Measurements from ENCODE around the gene ZBED6.

DNA sequence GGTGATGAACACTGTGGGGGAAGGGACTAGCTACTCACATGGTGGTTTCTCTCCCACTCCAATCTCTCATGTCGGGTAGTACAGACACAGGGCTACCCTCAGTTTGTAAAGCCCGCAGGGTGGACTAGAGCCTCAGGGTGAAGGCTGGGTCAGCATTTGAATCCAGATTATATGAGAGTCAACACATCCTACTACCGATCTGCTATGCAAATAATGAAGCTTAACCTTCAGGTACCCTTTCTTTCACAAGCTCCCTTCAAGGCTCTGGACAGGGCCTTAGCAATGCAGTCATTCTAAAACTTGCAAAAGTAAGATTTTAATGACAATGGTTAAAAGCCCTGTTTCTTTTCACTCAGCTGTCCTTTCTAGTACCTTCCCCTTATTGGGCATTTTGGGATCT lies 5.5 kb upstream of the ZBED6 start:
- TF ChIP-seq, protein P1, sequence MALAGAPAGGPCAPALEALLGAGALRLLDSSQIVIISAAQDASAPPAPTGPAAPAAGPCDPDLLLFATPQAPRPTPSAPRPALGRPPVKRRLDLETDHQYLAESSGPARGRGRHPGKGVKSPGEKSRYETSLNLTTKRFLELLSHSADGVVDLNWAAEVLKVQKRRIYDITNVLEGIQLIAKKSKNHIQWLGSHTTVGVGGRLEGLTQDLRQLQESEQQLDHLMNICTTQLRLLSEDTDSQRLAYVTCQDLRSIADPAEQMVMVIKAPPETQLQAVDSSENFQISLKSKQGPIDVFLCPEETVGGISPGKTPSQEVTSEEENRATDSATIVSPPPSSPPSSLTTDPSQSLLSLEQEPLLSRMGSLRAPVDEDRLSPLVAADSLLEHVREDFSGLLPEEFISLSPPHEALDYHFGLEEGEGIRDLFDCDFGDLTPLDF (CRISPR knock-in tag; IDR thresholded peaks at IDR 0.05) = no peak
- TF ChIP-seq, protein P2, sequence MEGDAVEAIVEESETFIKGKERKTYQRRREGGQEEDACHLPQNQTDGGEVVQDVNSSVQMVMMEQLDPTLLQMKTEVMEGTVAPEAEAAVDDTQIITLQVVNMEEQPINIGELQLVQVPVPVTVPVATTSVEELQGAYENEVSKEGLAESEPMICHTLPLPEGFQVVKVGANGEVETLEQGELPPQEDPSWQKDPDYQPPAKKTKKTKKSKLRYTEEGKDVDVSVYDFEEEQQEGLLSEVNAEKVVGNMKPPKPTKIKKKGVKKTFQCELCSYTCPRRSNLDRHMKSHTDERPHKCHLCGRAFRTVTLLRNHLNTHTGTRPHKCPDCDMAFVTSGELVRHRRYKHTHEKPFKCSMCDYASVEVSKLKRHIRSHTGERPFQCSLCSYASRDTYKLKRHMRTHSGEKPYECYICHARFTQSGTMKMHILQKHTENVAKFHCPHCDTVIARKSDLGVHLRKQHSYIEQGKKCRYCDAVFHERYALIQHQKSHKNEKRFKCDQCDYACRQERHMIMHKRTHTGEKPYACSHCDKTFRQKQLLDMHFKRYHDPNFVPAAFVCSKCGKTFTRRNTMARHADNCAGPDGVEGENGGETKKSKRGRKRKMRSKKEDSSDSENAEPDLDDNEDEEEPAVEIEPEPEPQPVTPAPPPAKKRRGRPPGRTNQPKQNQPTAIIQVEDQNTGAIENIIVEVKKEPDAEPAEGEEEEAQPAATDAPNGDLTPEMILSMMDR (IDR thresholded peaks at IDR 0.05) = no peak
- TF ChIP-seq, protein P3, sequence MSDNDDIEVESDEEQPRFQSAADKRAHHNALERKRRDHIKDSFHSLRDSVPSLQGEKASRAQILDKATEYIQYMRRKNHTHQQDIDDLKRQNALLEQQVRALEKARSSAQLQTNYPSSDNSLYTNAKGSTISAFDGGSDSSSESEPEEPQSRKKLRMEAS (CRISPR knock-in tag; IDR thresholded peaks at IDR 0.05) = no peak
- TF ChIP-seq, protein P4, sequence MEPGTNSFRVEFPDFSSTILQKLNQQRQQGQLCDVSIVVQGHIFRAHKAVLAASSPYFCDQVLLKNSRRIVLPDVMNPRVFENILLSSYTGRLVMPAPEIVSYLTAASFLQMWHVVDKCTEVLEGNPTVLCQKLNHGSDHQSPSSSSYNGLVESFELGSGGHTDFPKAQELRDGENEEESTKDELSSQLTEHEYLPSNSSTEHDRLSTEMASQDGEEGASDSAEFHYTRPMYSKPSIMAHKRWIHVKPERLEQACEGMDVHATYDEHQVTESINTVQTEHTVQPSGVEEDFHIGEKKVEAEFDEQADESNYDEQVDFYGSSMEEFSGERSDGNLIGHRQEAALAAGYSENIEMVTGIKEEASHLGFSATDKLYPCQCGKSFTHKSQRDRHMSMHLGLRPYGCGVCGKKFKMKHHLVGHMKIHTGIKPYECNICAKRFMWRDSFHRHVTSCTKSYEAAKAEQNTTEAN (CRISPR knock-in tag; IDR thresholded peaks at IDR 0.05) = no peak
- TF ChIP-seq RELA (CRISPR knock-in tag; IDR thresholded peaks at IDR 0.05; ENCODE audit: borderline replicate concordance) = no peak
- TF ChIP-seq ZNF423 (CRISPR knock-in tag; IDR thresholded peaks at IDR 0.05) = no peak
- TF ChIP-seq NFYB (CRISPR knock-in tag; conservative IDR thresholded peaks at IDR 0.05; ENCODE audit: low read depth) = no peak

Measured in WTC11 (cell line).